Fibroblast of pulmonary artery (primary cell): ENCODE measurements around the gene CEACAM18.

Experiments
- DNase-seq: peaks from one replicate; pipeline ENCODE4 v3.0.0-alpha.2; 2010; ENCODE audit warnings: low read depth
- H3K4me3 ChIP-seq: replicated peaks from 2 replicates; pipeline ENCODE4 v1.5.1; 2011; ENCODE audit warnings: low read depth, mild to moderate bottlenecking, control low read depth, low read length, moderate library complexity
- TF ChIP-seq, protein P1 (sequence below): IDR thresholded peaks from 2 replicates; pipeline ENCODE4 v1.5.1; 2011; ENCODE audit warnings: mild to moderate bottlenecking, control low read depth, low read length, inconsistent platforms; ENCODE audit errors: missing control alignments

The CEACAM18 gene

DNA sequence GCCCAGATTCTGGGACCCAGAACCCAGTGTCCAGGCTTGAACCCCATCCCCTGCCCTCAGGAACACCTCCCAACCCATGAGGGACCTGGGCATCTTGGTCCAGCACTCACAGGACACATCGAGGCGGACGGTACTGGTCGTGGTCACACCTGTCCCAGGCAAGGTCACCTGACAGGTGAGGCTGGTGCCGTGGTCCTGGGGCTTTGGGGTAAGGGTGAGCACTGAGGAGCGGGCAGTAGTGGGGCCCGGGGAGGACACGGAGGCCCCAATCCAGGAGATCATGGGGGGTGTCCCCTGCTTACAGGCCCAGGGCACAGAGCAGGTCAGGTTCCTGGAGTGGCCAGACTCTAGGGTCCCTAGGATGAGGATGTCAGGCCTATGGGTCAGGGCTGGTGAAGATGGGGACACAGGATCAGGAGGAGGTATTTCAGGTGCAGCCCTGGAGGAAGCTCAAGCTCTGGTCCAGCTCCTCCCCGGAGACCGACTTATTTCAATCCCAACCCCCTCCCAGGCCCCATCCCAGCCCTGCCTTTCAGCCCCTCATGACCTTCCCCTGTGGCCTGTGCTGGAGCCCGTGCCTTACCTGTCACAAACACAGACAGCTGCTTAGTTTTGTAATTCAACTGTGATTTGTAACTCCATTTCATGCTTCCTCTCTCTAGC, 20.9 kb upstream of the CEACAM18 start:
- no peak for DNase-seq
- TF ChIP-seq, protein P1, sequence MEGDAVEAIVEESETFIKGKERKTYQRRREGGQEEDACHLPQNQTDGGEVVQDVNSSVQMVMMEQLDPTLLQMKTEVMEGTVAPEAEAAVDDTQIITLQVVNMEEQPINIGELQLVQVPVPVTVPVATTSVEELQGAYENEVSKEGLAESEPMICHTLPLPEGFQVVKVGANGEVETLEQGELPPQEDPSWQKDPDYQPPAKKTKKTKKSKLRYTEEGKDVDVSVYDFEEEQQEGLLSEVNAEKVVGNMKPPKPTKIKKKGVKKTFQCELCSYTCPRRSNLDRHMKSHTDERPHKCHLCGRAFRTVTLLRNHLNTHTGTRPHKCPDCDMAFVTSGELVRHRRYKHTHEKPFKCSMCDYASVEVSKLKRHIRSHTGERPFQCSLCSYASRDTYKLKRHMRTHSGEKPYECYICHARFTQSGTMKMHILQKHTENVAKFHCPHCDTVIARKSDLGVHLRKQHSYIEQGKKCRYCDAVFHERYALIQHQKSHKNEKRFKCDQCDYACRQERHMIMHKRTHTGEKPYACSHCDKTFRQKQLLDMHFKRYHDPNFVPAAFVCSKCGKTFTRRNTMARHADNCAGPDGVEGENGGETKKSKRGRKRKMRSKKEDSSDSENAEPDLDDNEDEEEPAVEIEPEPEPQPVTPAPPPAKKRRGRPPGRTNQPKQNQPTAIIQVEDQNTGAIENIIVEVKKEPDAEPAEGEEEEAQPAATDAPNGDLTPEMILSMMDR = no peak
- H3K4me3 ChIP-seq = no peak overlapping the region

DNA sequence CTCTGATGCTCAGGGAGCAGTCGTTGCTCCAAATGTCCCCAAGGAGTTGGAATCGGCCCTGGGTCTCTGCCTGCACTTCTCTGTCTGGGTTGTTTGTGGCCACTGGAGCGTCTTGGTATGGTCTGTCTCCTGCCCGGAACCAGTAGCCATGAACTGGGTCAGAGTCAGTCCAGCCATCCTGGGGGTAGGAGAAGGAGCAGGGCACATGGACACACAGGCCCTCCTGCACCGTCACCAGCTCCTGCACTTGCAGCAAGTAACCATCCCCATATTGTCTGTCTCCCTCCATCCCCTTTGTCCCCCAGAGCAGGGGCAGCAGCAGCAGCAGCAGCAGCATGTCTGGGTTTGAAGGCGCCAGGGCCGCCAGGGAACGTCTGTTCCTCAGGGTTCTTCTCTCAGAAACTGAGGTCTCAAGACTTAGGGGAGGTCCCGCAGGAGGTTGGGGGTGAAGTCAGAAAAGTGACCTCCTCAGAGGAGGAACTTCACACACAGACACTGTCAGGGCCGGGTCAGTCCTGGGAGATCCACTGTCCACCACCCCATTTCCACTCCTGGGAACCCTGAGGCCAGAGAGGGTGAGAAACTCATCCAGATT, 20.2 kb upstream of the CEACAM18 start, which contains the start of gene SIGLEC8:
TSS of gene SIGLEC8 (minus strand) at position 404 of the 595 bp plus-strand sequence. CDS start at position 337, 67 bp downstream.
- TF ChIP-seq, protein P1 = no peak
- no peak for DNase-seq
- H3K4me3 ChIP-seq = no peak within 1 kb of the TSS

DNA sequence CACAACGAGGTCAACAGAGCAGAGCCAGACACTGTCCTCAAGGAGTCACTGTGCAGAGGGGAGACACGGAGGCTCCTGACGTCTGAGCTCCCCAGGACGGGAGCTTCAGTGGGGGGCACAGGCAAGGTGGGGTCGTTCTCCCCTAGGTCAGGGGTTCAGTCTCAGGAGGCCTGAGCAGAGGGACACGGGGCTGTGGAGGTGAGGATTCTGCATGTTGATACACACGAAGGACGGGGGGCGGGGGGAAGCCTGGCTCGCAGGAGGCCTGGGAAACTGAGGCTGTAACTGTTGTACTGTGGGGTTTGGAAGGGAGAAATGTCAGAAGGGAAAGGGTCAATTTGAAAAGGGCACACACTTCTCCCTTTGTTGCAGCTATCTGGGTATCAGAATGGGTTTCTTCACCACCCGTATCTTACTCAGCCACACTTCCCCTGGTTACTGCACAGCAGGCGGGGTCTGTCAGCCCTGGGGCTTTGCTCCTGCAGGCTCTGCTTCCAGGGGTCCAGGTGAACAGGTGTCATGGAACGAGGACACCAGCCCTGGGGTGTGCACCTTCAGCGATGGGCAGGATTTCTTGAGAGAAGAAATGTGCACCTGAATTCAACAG, 19.3 kb upstream of the CEACAM18 start:
- no peak for DNase-seq
- TF ChIP-seq, protein P1 = no peak
- H3K4me3 ChIP-seq = no peak overlapping the region

DNA sequence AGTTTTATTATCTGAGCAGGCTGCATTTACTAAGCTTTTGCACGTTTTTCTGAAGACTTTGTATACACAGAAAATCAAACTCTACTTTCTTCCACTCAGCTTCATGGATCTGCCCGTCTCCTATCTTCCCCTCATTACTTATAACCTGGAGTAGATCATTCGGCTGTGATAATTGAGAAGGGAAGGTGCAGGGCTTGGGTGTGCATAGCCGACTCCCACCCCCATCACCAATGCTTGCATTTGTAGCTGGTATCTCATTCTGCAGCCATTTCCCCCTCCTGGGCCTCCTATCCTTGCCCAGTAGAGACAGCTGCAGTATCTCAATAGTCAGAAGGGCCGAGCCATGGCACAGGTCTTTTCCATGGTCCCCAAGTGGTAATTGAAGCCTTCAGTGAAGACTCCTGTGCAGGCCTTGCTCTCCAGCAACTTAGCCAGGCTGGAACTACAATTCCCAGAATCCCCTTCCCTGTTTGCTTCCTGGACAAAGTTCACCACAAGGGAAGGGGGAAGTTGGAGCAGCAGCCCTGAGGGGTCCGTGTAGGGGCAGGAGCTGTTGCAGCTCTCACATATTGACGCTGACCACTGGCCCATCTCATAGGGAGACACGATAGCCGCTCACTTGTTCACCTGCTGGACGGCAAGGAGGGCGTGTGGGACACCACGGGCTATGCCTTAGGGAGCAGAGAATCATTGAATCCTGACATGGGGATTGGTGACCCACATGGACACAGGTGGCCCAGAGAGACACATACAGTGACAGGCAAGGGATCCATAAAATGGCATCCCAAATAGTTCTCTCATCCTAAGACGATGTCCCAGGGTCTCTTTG, 18.0 kb upstream of the CEACAM18 start:
- TF ChIP-seq, protein P1 = no peak
- peak; percentile 12 for DNase-seq
- H3K4me3 ChIP-seq = peak overlapping the region; percentile 21

DNA sequence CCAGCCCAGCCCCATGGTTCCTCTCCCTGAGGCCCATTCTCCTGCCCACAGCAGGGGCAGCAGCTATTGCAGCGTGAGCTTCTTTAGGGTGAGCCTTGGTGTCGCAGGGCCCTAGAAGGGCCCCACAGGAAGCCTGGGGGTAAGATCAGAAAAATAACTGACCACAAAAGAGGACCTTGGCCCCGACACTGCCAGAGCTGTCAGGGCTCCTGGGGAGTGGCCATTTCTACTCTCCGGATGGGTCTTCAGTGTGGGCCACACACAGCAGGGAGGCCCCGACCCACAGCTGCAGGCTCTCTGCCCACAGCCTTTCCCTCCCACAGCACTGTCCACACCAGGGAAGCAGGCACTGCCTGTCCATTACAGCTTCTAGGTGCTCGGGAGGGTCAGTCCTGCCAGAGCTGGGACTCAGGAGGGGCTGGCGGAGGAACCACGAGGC, 16.6 kb upstream of the CEACAM18 start:
- TF ChIP-seq, protein P1 = no peak
- no peak overlapping the region for H3K4me3 ChIP-seq
- no peak for DNase-seq

DNA sequence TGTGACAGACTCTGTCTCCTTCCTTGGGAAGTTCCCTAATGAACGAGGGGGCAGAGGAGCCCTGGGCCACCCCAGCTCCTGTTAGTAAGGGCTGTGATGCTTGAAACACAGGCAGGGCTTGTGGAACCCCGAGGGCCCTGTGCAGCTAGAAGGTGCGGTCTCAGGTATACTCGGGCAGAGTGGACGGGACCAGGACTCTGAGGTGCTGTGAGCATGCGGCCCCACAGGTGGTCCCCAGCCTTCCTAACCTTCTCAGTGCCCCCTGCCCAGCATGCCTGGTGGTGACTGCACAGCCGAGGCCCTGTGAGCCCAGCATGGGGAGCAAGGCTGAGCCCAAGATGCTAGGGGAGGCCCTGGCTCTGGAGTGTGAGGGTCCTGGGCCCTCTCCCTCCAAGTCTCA, 16.1 kb upstream of the CEACAM18 start:
- TF ChIP-seq, protein P1 = no peak
- no peak for DNase-seq
- no peak overlapping the region for H3K4me3 ChIP-seq
